RWPE2 (cell line): ENCODE results near the gene SPATA19.

Experiments
- ATAC-seq: fragments of 200-7000 bp; cut with Tn5 transposase; 3 replicates; pipeline ENCODE4 v1.9.1; 2021; ENCODE audit warnings: low read depth
- DNase-seq: peaks from one replicate; pipeline ENCODE4 v3.0.0-alpha.2; 2020; ENCODE audit warnings: low spot score
- H3K27ac ChIP-seq: fragments of 450-650 bp; 2 replicates; pipeline ENCODE4 v1.5.1; 2017; ENCODE audit warnings: mild to moderate bottlenecking; ENCODE audit not compliant: poor library complexity, severe bottlenecking
- H3K27me3 ChIP-seq: fragments of 250-450 bp; sonication (Bioruptor Pico); 2 replicates; pipeline ENCODE4 v1.5.1; 2021; ENCODE audit warnings: mild to moderate bottlenecking, moderate library complexity; ENCODE audit not compliant: insufficient read depth, poor library complexity, severe bottlenecking
- H3K36me3 ChIP-seq: fragments of 250-450 bp; sonication (Bioruptor Pico); 2 replicates; pipeline ENCODE4 v1.5.1; 2020; ENCODE audit warnings: low read depth, mild to moderate bottlenecking, moderate library complexity
- H3K4me1 ChIP-seq: fragments of 250-450 bp; sonication (Bioruptor Pico); 2 replicates; pipeline ENCODE4 v1.5.1; 2021; ENCODE audit warnings: mild to moderate bottlenecking, moderate library complexity; ENCODE audit not compliant: insufficient read depth, poor library complexity, severe bottlenecking
- H3K4me3 ChIP-seq: fragments of 250-450 bp; sonication (Bioruptor Pico); 2 replicates; pipeline ENCODE4 v1.5.1; 2021; ENCODE audit warnings: mild to moderate bottlenecking, moderate library complexity; ENCODE audit not compliant: severe bottlenecking
- H3K9me3 ChIP-seq: fragments of 250-450 bp; sonication (Bioruptor Pico); 2 replicates; pipeline ENCODE4 v1.5.1; 2021; ENCODE audit warnings: mild to moderate bottlenecking, moderate library complexity; ENCODE audit not compliant: severe bottlenecking
- TF ChIP-seq, protein P1 (sequence below): fragments of 450-650 bp; IDR thresholded peaks from one replicate; pipeline ENCODE4 v1.5.1; 2017; ENCODE audit warnings: mild to moderate bottlenecking, moderate library complexity; ENCODE audit not compliant: poor library complexity, severe bottlenecking

Gene SPATA19

GRCh38 chr11:133889893-133890292 is 44.6 kb upstream of the SPATA19 start:
- Histone ChIP-seq H3K27ac (no peak overlapping the region), H3K4me3 (no peak overlapping the region), H3K36me3 (no peaks in the 10 kb centered on the region), H3K4me1 (no peaks in the 10 kb centered on the region), H3K9me3 (no peaks in the 10 kb centered on the region), H3K27me3 (no peaks in the 10 kb centered on the region)
- TF ChIP-seq, protein P1, sequence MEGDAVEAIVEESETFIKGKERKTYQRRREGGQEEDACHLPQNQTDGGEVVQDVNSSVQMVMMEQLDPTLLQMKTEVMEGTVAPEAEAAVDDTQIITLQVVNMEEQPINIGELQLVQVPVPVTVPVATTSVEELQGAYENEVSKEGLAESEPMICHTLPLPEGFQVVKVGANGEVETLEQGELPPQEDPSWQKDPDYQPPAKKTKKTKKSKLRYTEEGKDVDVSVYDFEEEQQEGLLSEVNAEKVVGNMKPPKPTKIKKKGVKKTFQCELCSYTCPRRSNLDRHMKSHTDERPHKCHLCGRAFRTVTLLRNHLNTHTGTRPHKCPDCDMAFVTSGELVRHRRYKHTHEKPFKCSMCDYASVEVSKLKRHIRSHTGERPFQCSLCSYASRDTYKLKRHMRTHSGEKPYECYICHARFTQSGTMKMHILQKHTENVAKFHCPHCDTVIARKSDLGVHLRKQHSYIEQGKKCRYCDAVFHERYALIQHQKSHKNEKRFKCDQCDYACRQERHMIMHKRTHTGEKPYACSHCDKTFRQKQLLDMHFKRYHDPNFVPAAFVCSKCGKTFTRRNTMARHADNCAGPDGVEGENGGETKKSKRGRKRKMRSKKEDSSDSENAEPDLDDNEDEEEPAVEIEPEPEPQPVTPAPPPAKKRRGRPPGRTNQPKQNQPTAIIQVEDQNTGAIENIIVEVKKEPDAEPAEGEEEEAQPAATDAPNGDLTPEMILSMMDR: no peak
- DNase-seq (no peak), ATAC-seq (no peak)

- no peaks in the 10 kb centered on the region for H3K27me3 ChIP-seq
- ATAC-seq: no peak
- no peak overlapping the region for H3K4me3 ChIP-seq
- no peaks in the 10 kb centered on the region for H3K36me3 ChIP-seq
- H3K9me3 ChIP-seq: no peaks in the 10 kb centered on the region
- DNase-seq: no peak
- H3K4me1 ChIP-seq: no peaks in the 10 kb centered on the region
- no peak overlapping the region for H3K27ac ChIP-seq
- TF ChIP-seq, protein P1: no peak
Observed at GRCh38 chr11:133889188-133889587, 43.9 kb upstream of the SPATA19 start.

DNA sequence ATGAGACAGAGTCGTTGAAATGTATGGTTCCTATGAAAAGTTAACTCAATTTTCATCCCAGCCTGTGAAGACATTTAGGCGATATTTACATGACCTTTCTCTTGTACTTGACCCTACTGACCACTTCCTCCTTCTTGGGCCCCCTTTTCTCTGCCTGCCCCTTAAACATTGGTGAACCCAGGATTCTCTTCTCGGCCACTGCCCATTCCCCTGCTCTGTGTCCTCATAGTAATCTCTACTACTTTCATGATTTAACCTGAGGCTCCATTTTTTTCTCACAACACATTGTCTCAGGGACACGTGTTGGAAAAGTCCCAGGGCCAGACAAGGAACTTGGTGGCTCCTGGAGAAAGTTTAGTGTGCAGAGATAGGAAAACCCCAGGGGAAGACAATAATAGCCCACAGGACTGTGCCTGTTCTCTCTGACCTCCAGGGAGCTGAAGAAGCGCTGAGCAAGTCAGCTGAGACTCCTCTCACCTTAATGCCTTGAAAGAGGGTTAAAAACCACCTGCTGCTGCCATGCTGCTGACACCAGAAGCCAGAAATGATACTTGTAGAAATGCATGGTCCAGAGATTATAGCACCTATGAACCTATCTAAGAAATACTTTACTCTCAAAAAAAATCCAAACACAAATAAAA is 42.5 kb upstream of the SPATA19 start:
- Histone ChIP-seq H3K27ac (no peak overlapping the region), H3K36me3 (no peaks in the 10 kb centered on the region), H3K9me3 (no peaks in the 10 kb centered on the region), H3K4me1 (no peaks in the 10 kb centered on the region), H3K27me3 (no peaks in the 10 kb centered on the region), H3K4me3 (no peak overlapping the region)
- ATAC-seq (no peak), DNase-seq (no peak)
- TF ChIP-seq, protein P1: no peak

- TF ChIP-seq, protein P1: no peak
- no peaks in the 10 kb centered on the region for H3K9me3 ChIP-seq
- H3K4me1 ChIP-seq: no peaks in the 10 kb centered on the region
- H3K27me3 ChIP-seq: no peaks in the 10 kb centered on the region
- H3K27ac ChIP-seq: no peak overlapping the region
- ATAC-seq (no peak), DNase-seq (no peak)
- no peaks in the 10 kb centered on the region for H3K36me3 ChIP-seq
- no peak overlapping the region for H3K4me3 ChIP-seq
Observed at GRCh38 chr11:133886029-133886428, 40.7 kb upstream of the SPATA19 start.

GRCh38 chr11:133872160-133872559 is 26.8 kb upstream of the SPATA19 start:
- no peaks in the 10 kb centered on the region for H3K4me1 ChIP-seq
- DNase-seq: no peak
- no peak overlapping the region for H3K27ac ChIP-seq
- no peak overlapping the region for H3K4me3 ChIP-seq
- no peaks in the 10 kb centered on the region for H3K9me3 ChIP-seq
- TF ChIP-seq, protein P1: no peak
- no peaks in the 10 kb centered on the region for H3K36me3 ChIP-seq
- no peak for ATAC-seq
- no peaks in the 10 kb centered on the region for H3K27me3 ChIP-seq
